Activated T-helper 1 cell treated with anti-CD3 and anti-CD28 coated beads, Interleukin-2, amount 50 U/mL, for 16 hours (primary cell): ENCODE results near the gene TRIM47.
"Not testable (repeated sequence)": the region's sequence is repeated elsewhere in the genome, so short reads cannot be mapped to it uniquely, and the experiment has no call there.

Source experiments
- DNase-seq, 2 donors: peaks; one replicate each; pipeline ENCODE4 v3.0.0-alpha.2; 2020; ENCODE audit warnings: low read depth in 1 of 2, low spot score in 1 of 2

Gene TRIM47

GRCh38 chr17:75872434-75873351 is 5.7 kb downstream of the TRIM47 start:
- DNase-seq = peak in 1 of 2 donors; percentile 39

- DNase-seq = not testable (repeated sequence)
Measured at GRCh38 chr17:75870228-75870627, 8.2 kb downstream of the TRIM47 start.

- DNase-seq = no peak
Measured at GRCh38 chr17:75869282-75870141, 8.9 kb downstream of the TRIM47 start.

- not testable (repeated sequence) for DNase-seq
Measured at GRCh38 chr17:75868730-75869281, 9.6 kb downstream of the TRIM47 start.

- not testable (repeated sequence) for DNase-seq
Measured at GRCh38 chr17:75865404-75866188, 12.8 kb downstream of the TRIM47 start.

- DNase-seq = not testable (repeated sequence)
Measured at GRCh38 chr17:75864887-75865286, 13.5 kb downstream of the TRIM47 start.

GRCh38 chr17:75864448-75864871 is 13.9 kb downstream of the TRIM47 start:
- DNase-seq = no peak

GRCh38 chr17:75861927-75862317 is 16.5 kb downstream of the TRIM47 start:
- DNase-seq = no peak

- DNase-seq = not testable (repeated sequence)
Measured at GRCh38 chr17:75859358-75859757, 19.0 kb downstream of the TRIM47 start.

- DNase-seq = no peak
Measured at GRCh38 chr17:75856062-75856756, 22.2 kb downstream of the TRIM47 start.

- peak; percentile 92 to 93 for DNase-seq
Measured at GRCh38 chr17:75855310-75856061, 22.9 kb downstream of the TRIM47 start, which contains the start of gene WBP2. Gene WBP2, minus strand, starts transcription at chr17:75855335. Its CDS starts 38 bp downstream, at chr17:75855297.

- no peak for DNase-seq
Measured at GRCh38 chr17:75854881-75855309, 23.5 kb downstream of the TRIM47 start.

GRCh38 chr17:75854101-75854748 is 24.2 kb downstream of the TRIM47 start:
- no peak for DNase-seq

- DNase-seq = no peak
Measured at GRCh38 chr17:75853433-75853832, 24.9 kb downstream of the TRIM47 start.

- not testable (repeated sequence) for DNase-seq
Measured at GRCh38 chr17:75851693-75851991, 26.7 kb downstream of the TRIM47 start.

GRCh38 chr17:75850928-75851692 is 27.3 kb downstream of the TRIM47 start:
- no peak for DNase-seq

- DNase-seq = no peak
Measured at GRCh38 chr17:75849724-75850123, 28.7 kb downstream of the TRIM47 start.

GRCh38 chr17:75849279-75849646 is 29.1 kb downstream of the TRIM47 start:
- no peak for DNase-seq
